K562 (cell line): ENCODE data around the gene KLK15. TPM values are rescaled to one million over a fixed set of nuclear protein-coding genes. Genes with fewer than 3 reads are reported as not detected.

Source experiments
- ATAC-seq: fragments of 200-7000 bp; cut with Tn5 transposase; 3 replicates; pipeline ENCODE4 v1.9.1; 2020; ENCODE audit warnings: moderate library complexity
- BruUV-seq: library from RNA; stranded (reverse); fragments of 400-500 nt; replicated peaks from 2 replicates; lab custom pipeline; 2021; lab: Mats Ljungman, UMichigan
- CTCF ChIA-PET: fragments of 300-600 bp; formaldehyde crosslinking; extraction: SDS; loops from one replicate; lab custom pipeline; 2021; ENCODE audit warnings: low intra/inter-chr PET ratio; lab: Yijun Ruan, JAX
- POLR2A ChIA-PET: fragments of 300-600, 350-650 bp; sonication (Branson Sonifier 250); formaldehyde crosslinking; extraction: SDS; loops from one replicate; lab custom pipeline; 2021; ENCODE audit warnings: antibody characterized with exemption, inconsistent platforms; lab: Yijun Ruan, JAX
- DNase-seq, 4 experiments: peaks; one replicate each; pipeline versions ENCODE4 v3.0.0 to v3.0.0-alpha.2; 2011 to 2018; ENCODE audit warnings: low spot score in 3 of 4, mixed read lengths in 3 of 4; ENCODE audit errors: extremely low read depth in 1 of 4
- FAIRE-seq: peaks from 2 replicates; lab custom pipeline; 2011; peaks lifted over from hg19 to GRCh38; lab: Jason Lieb, UNC
- H2AFZ ChIP-seq: 2 replicates; pipeline ENCODE4 v1.6.0; 2011; ENCODE audit warnings: low read depth, low read length, control low read depth, inconsistent platforms
- H3K27ac ChIP-seq: fragments of 200-600 bp; 3 replicates; pipeline ENCODE4 v1.8.0; 2011; ENCODE audit warnings: low read depth, mild to moderate bottlenecking, control low read depth, inconsistent platforms, low read length, moderate library complexity, mixed read lengths; ENCODE audit errors: extremely low read depth
- H3K27me3 ChIP-seq, 2 experiments: fragments of 300-600 bp in 1 of 2; 2 replicates in 1 of 2; 3 replicates in 1 of 2; pipeline versions ENCODE4 v1.6.0 to v1.8.0; 2011; ENCODE audit warnings: inconsistent platforms in 2 of 2, low read length in 2 of 2, mild to moderate bottlenecking in 1 of 2, mixed read lengths in 1 of 2, moderate library complexity in 1 of 2; ENCODE audit not compliant: control insufficient read depth in 2 of 2, insufficient read depth in 2 of 2
- H3K36me3 ChIP-seq: fragments of 300-600 bp; 3 replicates; pipeline ENCODE4 v1.8.0; 2011; ENCODE audit warnings: mild to moderate bottlenecking, low read length, inconsistent platforms; ENCODE audit not compliant: control insufficient read depth, insufficient read depth
- H3K4me1 ChIP-seq, 2 experiments: fragments of 200-600 bp in 1 of 2; replicated peaks in 1 of 2; 2 replicates in 1 of 2; 3 replicates in 1 of 2; pipeline versions ENCODE4 v1.5.1 to v1.8.0; 2011; ENCODE audit warnings: inconsistent platforms in 2 of 2, low read length in 2 of 2, mild to moderate bottlenecking in 1 of 2, mixed read lengths in 1 of 2, moderate library complexity in 1 of 2; ENCODE audit not compliant: control insufficient read depth in 2 of 2, insufficient read depth in 2 of 2
- H3K4me2 ChIP-seq: 2 replicates; pipeline ENCODE4 v1.6.1; 2011; ENCODE audit warnings: low read length, control low read depth, inconsistent platforms, mixed read lengths; ENCODE audit not compliant: insufficient read depth
- H3K4me3 ChIP-seq: fragments of 200-600 bp; sonication (generic), shearing (Covaris generic); 2 replicates; pipeline ENCODE4 v1.5.1; 2016; ENCODE audit warnings: control low read depth, inconsistent platforms
- H3K79me2 ChIP-seq: fragments of 200-600 bp; 3 replicates; pipeline ENCODE4 v1.8.0; 2011; ENCODE audit warnings: low read length, inconsistent platforms; ENCODE audit not compliant: control insufficient read depth, insufficient read depth
- H3K9ac ChIP-seq, 2 experiments: 2 replicates each; pipeline versions ENCODE4 v1.6.0 to v1.6.1; 2011; ENCODE audit warnings: low read depth in 2 of 2, low read length in 2 of 2, control low read depth in 1 of 2, inconsistent platforms in 1 of 2, mild to moderate bottlenecking in 1 of 2, mixed read lengths in 1 of 2; ENCODE audit not compliant: insufficient read depth in 1 of 2
- H3K9me1 ChIP-seq: one replicate; pipeline ENCODE4 v1.6.0; 2011; ENCODE audit warnings: inconsistent platforms, mild to moderate bottlenecking, low read length, moderate library complexity; ENCODE audit not compliant: control insufficient read depth, insufficient read depth
- H3K9me3 ChIP-seq: replicated peaks from 2 replicates; pipeline ENCODE4 v1.5.1; 2011; ENCODE audit warnings: low read depth, low read length, inconsistent platforms; ENCODE audit not compliant: control insufficient read depth, insufficient read depth
- H4K20me1 ChIP-seq: replicated peaks from 2 replicates; pipeline ENCODE4 v1.6.1; 2011; ENCODE audit warnings: low read length, inconsistent platforms, mixed read lengths; ENCODE audit not compliant: control insufficient read depth, insufficient read depth
- ADNP ChIP-seq: fragments of 200-800 bp; sonication (Bioruptor generic); IDR thresholded peaks from 2 replicates; pipeline ENCODE4 v1.6.1; 2016; ENCODE audit warnings: missing genetic modification characterization, missing compliant biosample characterization
- DEAF1 ChIP-seq: fragments of 450-650 bp; formaldehyde crosslinking; IDR thresholded peaks from 2 replicates; pipeline ENCODE4 v1.4.0; 2020; ENCODE audit warnings: mild to moderate bottlenecking, moderate library complexity
- E2F4 ChIP-seq: sonication (generic); formaldehyde crosslinking; IDR thresholded peaks from 2 replicates; pipeline ENCODE4 v1.8.0; 2022; ENCODE audit warnings: mild to moderate bottlenecking, low read depth, missing genetic modification reagents
- FOXP4 ChIP-seq: sonication (generic); formaldehyde crosslinking; IDR thresholded peaks from 2 replicates; pipeline ENCODE4 v1.8.0; 2022; ENCODE audit warnings: mild to moderate bottlenecking, missing genetic modification reagents, borderline replicate concordance
- MITF ChIP-seq: IDR thresholded peaks from 2 replicates; pipeline ENCODE4 v1.6.1; 2014; ENCODE audit warnings: antibody characterized with exemption
- NRF1 ChIP-seq, 2 experiments: fragments of 450-650 bp; IDR thresholded peaks in 1 of 2; conservative IDR thresholded peaks in 1 of 2; 2 replicates each; pipeline ENCODE4 v1.6.1; 2014; ENCODE audit warnings: mild to moderate bottlenecking in 2 of 2
- RNF219 ChIP-seq: fragments of 250-450 bp; sonication (Bioruptor Pico); IDR thresholded peaks from 2 replicates; pipeline ENCODE4 v1.5.0; 2022; ENCODE audit warnings: mild to moderate bottlenecking
- SNAPC5 ChIP-seq: fragments of 250-450 bp; sonication (Bioruptor Pico); IDR thresholded peaks from 2 replicates; pipeline ENCODE4 v1.8.0; 2021; ENCODE audit warnings: moderate library complexity, mild to moderate bottlenecking, inconsistent platforms
- TBL1XR1 ChIP-seq, 2 experiments: IDR thresholded peaks; 2 replicates each; pipeline ENCODE4 v1.6.1; 2012; ENCODE audit warnings: improper control_type of control experiment in 2 of 2, low read length in 2 of 2, mild to moderate bottlenecking in 1 of 2
- ZNF197 ChIP-seq: fragments of 200-800 bp; sonication (Bioruptor generic); IDR thresholded peaks from 2 replicates; pipeline ENCODE4 v1.6.1; 2016; ENCODE audit warnings: low read depth, missing genetic modification characterization, missing compliant biosample characterization
- ZNF24 ChIP-seq: fragments of 450-650 bp; IDR thresholded peaks from 2 replicates; pipeline ENCODE4 v1.6.1; 2016
- WGBS: fragments of 100-300 bp; shearing (Covaris generic); methylation state at CpG from one replicate; pipeline ENCODE4 v1.1.6; 2016; ENCODE audit warnings: low coverage, mixed read lengths; ENCODE audit not compliant: insufficient coverage; ENCODE audit errors: missing lambda C conversion rate; 5-methylcytosine and 5-hydroxymethylcytosine counted together
- in situ Hi-C: fragments of 300-500 bp; cut with MboI; formaldehyde crosslinking; loops from 4 replicates; pipeline ENCODE4 v1.15.0; 2018; ENCODE audit warnings: inconsistent platforms, mixed read lengths
- intact Hi-C: fragments of 100-400 bp; cut with micrococcal nuclease; formaldehyde crosslinking; loops from 2 replicates; pipeline ENCODE4 v1.14.2; 2022
- polyA plus RNA-seq, 8 experiments: library from polyadenylated mRNA; depleted of rRNA in 4 of 8; stranded (reverse) in 5 of 8; unstranded in 3 of 8; fragments of >200 nt; fragmentation: Nextera tagmentation in 2 of 8; fragmentation: Illumina TruSeq in 1 of 8; extraction: Ambion mirVana in 2 of 8; extraction: Trizol in 1 of 8; gene quantifications; 2 replicates each; pipeline versions ENCODE4 v1.2.1 to v1.2.3, GENCODE V29; 2011 to 2014; ENCODE audit warnings: inconsistent platforms in 1 of 8, missing spikeins in 1 of 8
- total RNA-seq, 7 experiments: library from RNA; depleted of rRNA in 6 of 7; stranded (reverse); fragments of >200 nt in 6 of 7; fragmentation: Illumina TruSeq in 2 of 7; extraction: Trizol in 2 of 7; gene quantifications; 2 replicates each; pipeline versions ENCODE4 v1.2.1 to v1.2.3, GENCODE V29; 2011 to 2021; ENCODE audit warnings: low replicate concordance in 1 of 7

The KLK15 gene
- total and polyA plus RNA-seq, 9 of the 15 experiments (the other 6 are each of a cell fraction or from before 2014, with no cell fraction given): not detected

DNA sequence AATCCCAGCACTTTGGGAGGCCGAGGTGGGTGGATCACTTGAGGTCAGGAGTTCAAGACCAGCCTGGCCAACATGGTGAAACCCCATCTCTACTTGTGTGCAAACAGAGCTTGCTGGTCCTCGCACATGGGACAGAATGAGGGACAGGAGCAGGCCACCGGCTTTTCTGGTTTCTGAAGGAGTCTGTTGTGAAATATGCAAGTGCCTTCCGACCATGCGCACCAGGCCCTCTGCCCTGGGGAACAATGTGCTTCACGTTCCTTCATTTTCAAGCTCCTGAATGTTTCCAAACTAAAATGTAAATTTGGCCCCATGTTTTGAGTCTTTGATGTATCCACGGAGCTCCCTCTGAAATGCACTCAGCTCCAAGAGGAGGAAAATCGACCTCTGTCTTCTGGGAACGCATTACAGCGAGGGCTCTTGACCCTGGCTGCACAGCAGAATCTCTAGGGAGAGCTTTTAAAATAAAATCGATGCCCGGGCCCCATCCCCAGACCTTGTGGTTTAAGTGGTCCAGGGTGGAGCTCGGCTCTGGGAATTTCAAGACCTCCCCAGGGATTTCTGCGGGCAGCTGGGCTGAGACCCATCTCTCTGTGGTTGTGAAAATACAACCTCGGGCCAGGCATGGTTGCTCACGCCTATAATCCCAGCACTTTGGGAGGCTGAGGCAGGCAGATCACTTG is 52.5 kb downstream of the KLK15 start:
- Histone ChIP-seq H3K9ac (no peak overlapping the region), H3K9me1 (no peaks in the 10 kb centered on the region), H3K4me1 (peaks cover 21 to 27% of the 10 kb centered on the region in 2 experiments; a peak in 4 of 5 replicates), H3K4me3 (no peak overlapping the region), H3K4me2 (no peak overlapping the region)
- POLR2A ChIA-PET: interaction anchor here (0.6 to 1.3 kb wide), 3 partner anchors 19 to 76 kb away, joined by 4 to 7 read pairs (median 5); no protein-coding TSS in a partner anchor
- TF ChIP-seq ADNP (tag): no peak
- no peak for TF ChIP-seq DEAF1 (CRISPR knock-in tag)
- no peak for TF ChIP-seq ZNF197 (CRISPR knock-in tag)
- TF ChIP-seq NRF1 (conservative IDR thresholded peaks at IDR 0.05 in 1 of 2, IDR thresholded peaks at IDR 0.05 in 1 of 2): no peak
- no peak for TF ChIP-seq SNAPC5 (CRISPR knock-in tag)
- no peak for TF ChIP-seq MITF
- TF ChIP-seq ZNF24: no peak
- no peak for TF ChIP-seq FOXP4 (CRISPR knock-in tag)
- no peak for TF ChIP-seq RNF219
- TF ChIP-seq TBL1XR1 (IDR thresholded peaks at IDR 0.05; ENCODE audit: low read length in 2 of 2): no peak
- TF ChIP-seq E2F4 (CRISPR knock-in tag): no peak
- TF ChIP-seq, all 486 proteins: peak for 0
- DNase-seq (no peak), FAIRE-seq (no peak), ATAC-seq (no peak)
- Histone ChIP-seq H3K79me2 (no peaks in the 10 kb centered on the region), H2AFZ (no peak overlapping the region), H3K9me3 (no peaks in the 10 kb centered on the region), H3K27ac (no peak overlapping the region), H4K20me1 (no peaks in the 10 kb centered on the region), H3K27me3 (no peaks in the 10 kb centered on the region), H3K36me3 (no peaks in the 10 kb centered on the region)
- in situ Hi-C loops: loop anchor here (5.0 to 10.0 kb wide), 2 partner anchors 249 to 426 kb away; no protein-coding TSS in a partner anchor
- intact Hi-C loops: loop anchor here (5.0 kb wide), 1 partner anchor 174 kb away; no protein-coding TSS in a partner anchor
- no TSS peak for BruUV-seq
- 55% methylated on average over 16 of the region's 16 CpGs for WGBS
- CTCF ChIA-PET: interaction anchor here (1.0 to 4.2 kb wide), 2 partner anchors 56 to 243 kb away, joined by 3 to 91 read pairs; partner anchors contain the start of gene CLEC11A
